Measurements from ENCODE around the gene OBSCN.
"Not testable (repeated sequence)": the region's sequence is repeated elsewhere in the genome, so short reads cannot be mapped to it uniquely, and the experiment has no call there.

The OBSCN gene

DNA sequence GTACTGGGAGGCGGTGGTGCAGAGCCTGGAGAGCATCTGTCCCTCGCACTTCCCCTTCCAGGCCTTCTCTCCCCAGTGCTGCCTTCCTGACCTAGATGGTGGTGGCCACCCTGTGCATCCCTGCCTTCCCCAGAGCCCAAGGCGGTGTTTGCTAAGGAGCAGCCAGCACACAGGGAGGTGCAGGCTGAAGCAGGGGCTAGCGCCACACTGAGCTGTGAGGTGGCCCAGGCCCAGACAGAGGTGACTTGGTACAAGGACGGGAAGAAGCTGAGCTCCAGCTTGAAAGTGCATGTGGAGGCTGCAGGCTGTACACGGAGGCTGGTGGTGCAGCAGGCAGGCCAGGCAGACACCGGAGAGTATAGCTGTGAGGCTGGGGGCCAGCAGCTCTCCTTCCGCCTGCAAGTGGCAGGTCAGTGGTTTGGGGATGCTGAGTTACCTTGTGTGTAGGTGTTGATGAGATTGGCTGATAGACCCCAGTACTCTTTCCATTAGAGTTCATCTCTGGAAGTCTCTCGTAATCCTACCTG, 51.6 kb downstream of the OBSCN start:
- DNase-seq (ENCODE audit: low spot score): no peak

DNA sequence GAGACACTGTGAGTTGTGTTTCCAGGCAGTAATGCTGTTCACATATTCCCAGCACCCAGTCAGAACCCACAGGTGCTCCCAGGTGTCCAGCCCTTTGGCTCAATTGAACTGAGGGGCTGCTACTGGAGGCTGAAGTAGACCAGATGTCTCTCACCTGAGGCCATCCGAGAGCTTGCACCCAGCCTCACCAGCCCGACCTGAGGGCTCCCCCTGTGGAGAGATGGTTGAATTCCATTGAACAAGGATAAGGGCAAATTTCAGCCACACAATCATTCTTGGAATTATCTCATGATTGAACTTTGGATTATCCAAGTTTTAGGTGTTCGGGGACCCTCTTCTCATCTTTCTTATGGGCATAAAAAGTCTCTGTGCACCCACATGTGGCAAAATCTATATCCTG, 52.1 kb downstream of the OBSCN start:
- no peak for DNase-seq (ENCODE audit: low spot score)

DNA sequence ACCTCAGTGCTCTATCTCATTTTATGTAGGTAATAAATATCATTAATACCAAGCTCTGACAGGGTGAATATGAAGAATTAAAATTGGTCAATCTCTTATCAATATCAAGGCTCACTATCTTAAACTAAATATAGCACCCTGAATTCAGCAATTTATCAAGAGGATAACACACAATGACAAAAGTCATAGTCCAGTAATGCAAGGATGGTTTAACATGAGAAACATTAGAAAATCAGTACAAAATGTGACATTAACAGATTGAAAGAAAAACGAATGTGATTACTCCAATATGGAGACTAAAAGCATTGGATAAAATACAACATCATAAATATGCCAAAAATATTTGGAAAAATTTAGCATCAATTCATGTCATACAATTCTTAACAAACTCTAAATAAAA, 53.9 kb downstream of the OBSCN start:
- DNase-seq (ENCODE audit: low spot score): no peak

DNA sequence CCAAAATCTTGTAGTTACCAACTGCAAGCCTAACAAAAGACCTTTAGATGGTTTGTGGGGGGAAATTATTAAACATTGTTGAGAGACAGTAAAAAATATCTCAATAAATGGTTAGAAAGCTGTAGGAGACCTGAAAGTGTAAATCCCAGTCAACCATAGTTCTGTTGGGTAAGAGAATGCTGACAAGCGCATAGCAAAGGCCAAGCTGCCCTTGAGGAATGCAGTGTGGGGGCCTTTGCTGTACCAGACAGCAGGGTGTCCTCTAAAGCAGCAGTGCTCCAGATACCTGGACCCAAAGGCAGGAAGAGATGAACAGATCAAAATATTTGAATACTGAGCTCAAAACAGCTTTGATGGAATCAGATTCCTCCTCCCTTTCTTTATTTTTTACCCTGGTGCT, 54.6 kb downstream of the OBSCN start:
- no peak for DNase-seq (ENCODE audit: low spot score)

DNA sequence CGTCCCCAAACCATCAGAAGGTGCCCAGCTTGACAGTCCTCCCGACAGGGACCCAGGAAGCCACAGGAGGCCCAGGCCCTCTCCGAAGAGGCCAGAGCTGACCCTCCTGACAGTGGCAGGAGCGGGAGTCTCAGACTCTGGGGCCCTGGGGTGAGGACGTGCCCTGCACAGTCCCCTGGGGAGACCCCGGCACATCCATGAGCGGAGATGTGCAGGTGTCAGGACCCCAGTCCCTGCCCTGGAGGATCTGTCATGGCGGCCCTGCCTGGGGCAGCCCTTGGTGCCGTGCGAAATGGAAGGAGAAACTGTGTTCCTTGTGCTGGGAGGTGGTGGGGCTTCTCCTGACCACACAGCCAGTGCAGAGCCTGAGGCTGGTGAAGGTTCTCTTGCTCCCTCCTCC, 55.8 kb downstream of the OBSCN start:
- DNase-seq (ENCODE audit: low spot score): no peak

DNA sequence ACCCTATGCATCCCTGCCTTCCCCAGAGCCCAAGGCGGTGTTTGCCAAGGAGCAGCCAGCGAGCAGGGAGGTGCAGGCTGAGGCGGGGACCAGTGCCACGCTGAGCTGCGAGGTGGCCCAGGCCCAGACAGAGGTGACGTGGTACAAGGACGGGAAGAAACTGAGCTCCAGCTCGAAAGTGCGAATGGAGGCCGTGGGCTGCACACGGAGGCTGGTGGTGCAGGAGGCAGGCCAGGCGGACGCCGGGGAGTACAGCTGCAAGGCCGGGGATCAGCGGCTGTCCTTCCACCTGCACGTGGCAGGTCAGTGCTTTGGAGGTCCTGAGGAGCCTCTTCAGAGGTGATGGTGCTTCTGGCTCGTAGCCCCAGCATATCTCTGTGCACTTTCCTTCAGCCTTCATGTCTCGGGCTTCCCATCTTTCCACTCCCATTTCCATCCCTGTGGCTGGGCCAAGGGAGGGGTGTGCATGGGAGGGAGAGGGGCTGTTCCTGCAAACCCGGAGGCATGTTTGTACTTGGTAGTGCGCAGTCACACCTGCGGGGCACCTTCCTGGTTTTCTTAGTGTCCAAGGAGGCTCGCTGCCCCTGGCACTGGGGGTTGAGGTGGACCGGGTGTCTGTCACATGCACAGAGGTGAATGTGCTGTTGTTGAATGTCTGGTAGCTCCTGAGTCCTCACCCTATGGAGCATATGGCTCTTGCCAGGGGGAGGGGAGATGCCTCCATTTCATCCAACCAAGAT, 56.4 kb downstream of the OBSCN start:
- DNase-seq (ENCODE audit: low spot score): no peak

DNA sequence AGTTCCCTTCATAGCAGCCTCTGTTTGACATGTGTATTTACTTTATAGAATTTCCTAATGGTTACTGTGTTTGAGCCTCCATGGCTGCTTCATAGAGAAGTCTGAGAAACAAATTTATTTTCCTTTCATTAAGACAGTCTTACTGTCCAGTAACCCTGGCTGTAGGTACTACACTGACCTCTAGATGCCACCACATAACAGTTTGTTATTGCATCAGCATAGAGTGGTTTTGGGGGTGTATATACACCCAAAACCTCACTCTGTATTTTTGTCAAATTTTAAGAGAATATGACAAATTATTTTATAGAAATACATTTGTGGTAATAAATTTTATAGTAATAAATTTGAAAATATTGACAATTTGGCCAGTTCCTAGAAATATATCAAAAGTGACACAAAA, 57.3 kb downstream of the OBSCN start:
- DNase-seq (ENCODE audit: low spot score): peak; percentile 26

DNA sequence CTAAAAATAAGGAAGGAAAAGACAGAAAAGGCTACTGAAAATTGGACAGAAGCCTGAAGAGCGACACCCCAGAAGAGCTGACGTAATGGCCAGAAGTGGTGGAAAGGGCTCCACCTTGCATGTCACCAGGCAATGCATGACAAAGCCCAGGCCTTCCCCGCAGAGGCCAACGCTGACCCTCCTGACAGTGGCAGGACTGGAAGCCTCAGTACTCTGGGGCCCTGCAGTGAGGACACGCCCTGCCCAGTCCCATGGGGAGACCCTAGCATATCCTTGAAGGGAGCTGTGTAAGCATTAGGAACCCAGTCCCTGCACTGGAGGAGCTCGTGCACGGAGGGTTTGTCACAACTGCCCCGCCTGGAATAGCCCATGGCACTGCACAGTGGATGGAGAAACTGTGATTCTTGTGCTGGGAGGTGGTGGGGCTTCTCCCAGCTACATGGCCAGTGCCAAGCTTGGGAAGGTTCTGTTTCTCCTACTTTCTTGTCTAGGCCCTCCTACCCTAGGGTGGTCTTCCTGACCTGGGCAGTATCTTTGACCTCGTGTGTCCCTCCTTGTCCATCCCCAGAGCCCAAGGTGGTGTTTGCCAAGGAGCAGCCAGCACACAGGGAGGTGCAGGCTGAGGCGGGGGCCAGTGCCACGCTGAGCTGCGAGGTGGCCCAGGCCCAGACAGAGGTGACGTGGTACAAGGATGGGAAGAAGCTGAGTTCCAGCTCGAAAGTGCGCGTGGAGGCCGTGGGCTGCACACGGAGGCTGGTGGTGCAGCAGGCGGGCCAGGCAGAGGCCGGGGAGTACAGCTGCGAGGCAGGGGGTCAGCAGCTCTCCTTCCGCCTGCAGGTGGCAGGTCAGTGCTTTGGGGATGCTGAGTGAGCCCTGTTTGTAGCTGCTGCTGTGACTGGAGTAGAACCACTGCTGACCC, 60.4 kb downstream of the OBSCN start:
- DNase-seq (ENCODE audit: low spot score): no peak

DNA sequence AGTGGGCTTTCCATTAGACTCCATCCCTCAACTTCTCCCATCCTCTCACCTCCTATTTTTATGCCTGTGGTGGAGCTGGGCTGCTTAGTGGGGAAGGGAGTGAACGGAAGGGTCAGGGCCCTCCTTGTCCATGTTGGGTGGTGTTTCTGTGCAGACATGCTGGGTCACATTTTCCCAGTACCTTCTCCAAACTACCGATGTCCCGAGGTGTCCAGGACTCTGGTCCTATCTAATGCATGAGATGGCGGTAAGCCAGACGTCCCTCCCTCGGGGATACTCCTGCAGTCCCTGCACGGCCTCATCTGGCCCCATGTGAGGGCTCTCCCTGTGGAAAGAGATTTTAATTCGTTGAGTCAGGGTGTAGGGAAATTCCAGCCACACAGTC, 61.0 kb downstream of the OBSCN start:
- no peak for DNase-seq (ENCODE audit: low spot score)

DNA sequence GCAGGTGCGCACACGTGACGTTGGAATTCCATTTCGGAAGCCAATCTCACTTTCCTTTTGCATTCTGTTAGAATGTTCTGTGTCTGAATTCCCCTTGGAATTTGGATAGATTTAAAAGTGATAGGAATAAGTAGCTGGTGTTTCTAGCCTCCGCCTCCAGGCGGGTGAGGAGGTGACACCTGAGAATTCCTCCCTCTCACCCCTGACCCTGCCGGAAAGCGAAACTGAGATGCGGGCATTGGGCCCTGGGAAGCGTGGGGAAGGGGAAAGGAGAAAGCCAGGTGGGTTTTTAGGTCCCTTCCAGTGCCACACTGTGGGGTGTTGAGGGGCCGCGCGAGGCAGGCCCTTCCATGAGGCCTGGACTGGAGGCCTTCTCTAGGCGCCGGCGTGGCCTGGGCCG, 61.6 kb downstream of the OBSCN start:
- DNase-seq (ENCODE audit: low spot score): not testable (repeated sequence)

DNA sequence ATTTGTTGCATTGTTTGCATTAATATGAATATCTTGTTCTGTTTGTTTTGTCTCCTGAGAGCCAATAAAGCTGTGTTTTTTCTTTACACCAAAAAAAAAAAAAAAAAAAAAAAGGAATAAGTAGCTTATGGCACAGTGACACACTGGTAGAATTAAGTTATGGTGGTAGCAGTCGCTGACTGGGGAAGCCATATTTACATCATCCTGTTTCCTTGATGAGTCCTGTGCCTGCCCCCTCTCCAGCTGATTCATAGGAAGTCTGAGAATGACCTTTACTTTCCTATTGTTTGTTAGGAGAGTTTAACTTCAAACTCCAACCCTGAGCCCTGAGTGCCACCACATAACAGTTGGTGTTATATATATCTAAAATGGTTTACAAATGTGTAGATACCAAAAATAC, 62.2 kb downstream of the OBSCN start:
- no peak for DNase-seq (ENCODE audit: low spot score)

DNA sequence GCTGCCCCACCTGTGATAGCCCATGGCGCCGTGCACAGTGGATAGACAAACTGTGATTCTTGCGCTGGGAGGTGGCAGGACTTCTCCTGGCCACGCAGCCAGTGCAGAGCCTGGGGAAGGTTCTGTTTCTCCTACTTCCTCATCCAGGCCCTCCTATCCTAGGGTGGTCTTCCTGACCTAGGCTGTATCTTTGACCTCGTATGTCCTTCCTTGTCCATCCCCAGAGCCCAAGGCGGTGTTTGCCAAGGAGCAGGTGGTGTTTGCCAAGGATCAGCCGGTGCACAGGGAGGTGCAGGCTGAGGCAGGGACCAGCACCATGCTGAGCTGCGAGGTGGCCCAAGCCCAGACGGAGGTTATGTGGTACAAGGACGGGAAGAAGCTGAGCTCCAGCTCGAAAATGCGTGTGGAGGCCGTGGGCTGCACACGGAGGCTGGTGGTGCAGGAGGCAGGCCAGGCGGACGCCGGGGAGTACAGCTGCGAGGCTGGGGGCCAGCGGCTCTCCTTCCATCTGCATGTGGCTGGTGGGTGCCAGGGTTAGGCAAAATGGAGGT, 63.9 kb downstream of the OBSCN start:
- no peak for DNase-seq (ENCODE audit: low spot score)

DNA sequence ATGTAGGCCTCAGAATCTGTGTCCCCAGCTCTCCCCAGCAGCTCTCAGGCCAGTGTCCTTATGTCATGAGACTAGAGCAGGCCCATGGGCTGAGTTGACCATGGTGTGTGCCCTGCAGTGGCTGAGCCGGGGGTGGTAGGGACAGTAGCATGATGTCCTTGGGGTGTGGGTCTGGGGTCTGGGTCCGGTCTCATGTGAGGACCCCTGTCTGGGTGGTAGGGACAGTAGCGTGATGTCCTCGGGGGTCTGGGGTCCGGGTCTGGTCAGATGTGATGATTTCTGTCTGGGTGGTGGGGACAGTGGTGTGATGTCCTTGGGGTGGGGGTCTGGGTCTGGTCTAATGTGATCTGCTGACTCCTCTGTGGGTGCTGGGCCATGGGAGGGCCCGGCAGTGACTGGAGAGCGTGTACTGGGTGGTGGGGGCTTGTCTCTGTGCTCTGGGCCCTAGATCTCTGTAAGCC, 64.5 kb downstream of the OBSCN start:
- no peak for DNase-seq (ENCODE audit: low spot score)

DNA sequence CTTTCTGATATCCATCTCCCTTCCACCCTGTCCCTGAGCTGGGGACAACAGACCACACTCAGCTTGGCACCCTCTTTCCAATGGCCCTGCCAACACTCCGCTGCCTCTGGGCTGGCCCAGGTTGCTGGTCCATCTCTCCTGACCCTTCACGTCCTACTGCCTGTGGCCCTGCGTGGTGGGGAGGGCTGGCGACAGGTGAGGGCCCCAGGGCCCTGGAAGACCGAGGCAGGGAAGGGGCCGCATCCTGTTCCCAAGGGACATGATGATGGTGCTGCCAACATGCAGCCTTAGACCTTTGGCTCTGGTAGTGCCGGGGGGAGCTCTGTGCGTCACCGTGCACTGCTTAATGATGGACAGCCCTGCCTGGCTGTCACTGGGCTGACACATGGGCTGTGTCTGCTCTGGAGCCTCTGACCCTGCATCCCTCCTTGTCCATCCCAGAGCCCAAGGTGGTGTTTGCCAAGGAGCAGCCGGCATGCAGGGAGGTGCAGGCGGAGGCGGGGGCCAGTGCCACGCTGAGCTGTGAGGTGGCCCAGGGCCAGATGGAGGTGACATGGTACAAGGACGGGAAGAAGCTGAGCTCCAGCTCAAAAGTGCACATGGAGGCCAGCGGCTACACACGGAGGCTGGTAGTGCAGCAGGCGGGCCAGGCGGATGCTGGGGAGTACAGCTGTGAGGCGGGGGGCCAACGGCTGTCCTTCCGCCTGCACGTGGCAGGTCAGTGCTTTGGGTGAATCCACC, 65.2 kb downstream of the OBSCN start:
- DNase-seq (ENCODE audit: low spot score): no peak

DNA sequence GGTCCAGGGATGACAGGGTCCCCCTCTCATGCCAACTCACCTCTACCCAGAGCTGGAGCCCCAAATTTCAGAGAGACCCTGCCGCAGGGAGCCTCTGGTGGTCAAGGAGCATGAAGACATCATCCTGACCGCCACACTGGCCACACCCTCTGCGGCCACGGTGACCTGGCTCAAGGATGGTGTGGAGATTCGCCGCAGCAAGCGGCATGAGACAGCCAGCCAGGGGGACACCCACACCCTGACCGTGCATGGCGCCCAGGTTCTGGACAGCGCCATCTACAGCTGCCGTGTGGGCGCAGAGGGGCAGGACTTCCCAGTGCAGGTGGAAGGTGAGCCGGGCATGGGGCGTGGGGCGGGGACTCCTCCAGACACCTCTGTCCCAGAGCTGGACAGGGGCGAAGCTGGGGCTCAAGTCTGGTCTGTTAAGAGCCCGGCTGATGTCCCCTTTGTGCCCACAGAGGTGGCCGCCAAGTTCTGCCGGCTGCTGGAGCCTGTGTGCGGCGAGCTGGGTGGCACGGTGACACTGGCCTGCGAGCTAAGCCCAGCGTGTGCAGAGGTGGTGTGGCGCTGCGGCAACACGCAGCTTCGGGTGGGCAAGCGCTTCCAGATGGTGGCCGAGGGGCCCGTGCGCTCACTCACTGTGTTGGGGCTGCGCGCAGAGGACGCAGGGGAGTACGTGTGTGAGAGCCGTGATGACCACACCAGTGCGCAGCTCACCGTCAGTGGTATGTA, 66.0 kb downstream of the OBSCN start:
- DNase-seq (ENCODE audit: low spot score): no peak

DNA sequence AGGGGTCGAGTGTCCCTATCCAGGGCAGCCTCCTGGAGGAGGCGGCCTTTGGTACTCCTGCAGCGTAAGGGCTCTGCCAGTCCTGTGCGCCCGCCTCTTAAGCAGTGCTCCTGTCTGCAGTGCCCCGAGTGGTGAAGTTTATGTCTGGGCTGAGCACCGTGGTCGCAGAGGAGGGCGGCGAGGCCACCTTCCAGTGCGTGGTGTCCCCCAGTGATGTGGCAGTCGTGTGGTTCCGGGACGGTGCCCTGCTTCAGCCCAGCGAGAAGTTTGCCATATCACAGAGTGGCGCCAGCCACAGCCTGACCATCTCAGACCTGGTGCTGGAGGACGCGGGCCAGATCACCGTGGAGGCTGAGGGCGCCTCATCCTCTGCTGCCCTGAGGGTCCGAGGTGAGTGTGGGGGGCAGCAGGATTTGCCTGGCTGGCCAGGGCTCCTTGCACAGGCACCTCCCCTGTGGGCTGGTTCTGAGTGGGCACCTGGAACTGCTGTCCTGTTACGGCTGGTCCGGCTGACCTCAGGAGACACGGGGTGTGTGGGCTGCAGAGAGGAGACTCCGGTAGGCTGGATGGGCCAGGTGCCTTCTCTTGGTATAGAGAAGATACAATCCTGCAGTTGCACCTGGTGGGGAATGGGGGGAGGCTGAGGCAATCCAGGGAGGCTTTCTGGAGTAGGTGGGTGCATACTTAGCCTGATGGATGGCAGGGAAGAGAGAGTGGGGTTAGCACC, 66.8 kb downstream of the OBSCN start:
- no peak for DNase-seq (ENCODE audit: low spot score)

DNA sequence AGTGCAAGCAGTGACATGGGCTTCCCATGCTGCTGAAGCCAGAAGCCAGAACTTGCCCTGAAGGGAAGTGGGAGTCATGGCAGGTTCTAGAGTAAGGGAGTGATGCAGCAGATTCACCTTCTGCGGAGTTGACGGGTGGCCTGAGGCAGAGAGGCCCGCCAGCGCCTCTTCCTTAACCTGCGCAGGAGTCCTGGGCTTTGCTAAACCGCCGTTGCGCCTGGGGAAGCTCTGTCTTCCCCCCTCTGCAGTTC, 67.3 kb downstream of the OBSCN start:
- no peak for DNase-seq (ENCODE audit: low spot score)

DNA sequence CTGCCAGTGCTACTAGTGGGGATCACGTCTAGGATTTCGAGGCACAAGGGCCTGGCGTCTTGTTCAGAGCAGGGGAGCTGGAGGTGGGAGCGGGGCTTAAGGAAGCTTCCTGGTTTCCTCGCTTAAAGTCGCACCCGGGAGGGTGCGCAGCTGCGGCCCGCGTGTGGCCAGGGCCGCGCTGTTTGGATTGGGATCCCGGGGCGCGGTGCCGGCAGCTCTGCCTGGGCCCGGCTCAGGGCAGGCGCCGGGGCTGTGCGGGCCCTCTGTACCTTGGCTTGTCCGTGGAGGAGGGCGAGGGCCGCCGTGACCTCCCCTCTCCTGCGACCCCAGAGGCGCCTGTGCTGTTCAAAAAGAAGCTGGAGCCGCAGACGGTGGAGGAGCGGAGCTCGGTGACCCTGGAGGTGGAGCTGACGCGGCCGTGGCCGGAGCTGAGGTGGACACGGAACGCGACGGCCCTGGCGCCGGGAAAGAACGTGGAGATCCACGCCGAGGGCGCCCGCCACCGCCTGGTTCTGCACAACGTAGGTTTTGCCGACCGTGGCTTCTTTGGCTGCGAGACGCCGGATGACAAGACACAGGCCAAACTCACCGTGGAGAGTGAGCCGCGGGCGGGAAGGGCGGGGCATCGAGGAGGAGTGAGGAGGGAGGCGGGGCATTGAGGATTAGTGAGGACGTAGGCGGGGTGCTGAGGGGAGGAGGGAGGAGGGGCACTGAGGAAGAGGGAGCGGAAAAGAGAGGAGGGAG, 67.8 kb downstream of the OBSCN start:
- DNase-seq (ENCODE audit: low spot score): peak; percentile 92

DNA sequence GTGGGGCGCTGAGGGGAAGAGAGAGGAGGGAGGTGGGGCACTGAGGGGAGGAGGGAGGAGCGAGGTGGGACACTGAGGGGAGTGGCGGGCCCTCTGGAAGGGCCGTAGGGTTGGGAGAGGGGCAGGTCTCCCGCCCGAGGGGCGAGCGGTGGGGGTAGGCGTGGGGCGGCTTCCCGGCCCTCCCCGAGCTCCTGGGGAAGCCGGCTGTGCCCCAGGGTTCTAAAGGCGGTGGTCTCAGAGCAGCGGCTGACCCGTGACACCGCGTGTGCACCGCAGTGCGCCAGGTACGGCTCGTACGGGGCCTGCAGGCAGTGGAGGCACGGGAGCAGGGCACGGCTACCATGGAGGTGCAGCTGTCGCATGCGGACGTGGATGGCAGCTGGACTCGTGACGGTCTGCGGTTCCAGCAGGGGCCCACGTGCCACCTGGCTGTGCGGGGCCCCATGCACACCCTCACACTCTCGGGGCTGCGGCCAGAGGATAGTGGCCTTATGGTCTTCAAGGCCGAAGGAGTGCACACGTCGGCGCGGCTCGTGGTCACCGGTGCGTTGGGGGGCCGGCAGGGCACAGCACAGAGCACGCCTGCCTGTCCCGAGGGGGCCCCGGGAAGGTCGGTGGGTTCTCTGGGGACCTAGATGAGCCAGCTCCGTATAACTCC, 68.5 kb downstream of the OBSCN start:
- DNase-seq (ENCODE audit: low spot score): no peak

Measured in AG20443 (cell line).